Stimulated activated CD8-positive, alpha-beta memory T cell treated with anti-CD3 and anti-CD28 coated beads, Interleukin-7, amount 100 ng/mL, for 4 hours (primary cell): ENCODE results near the gene UBE2E1.
"Not testable (repeated sequence)": the region's sequence is repeated elsewhere in the genome, so short reads cannot be mapped to it uniquely, and the experiment has no call there.

Experiments
- DNase-seq, 2 donors: peaks; one replicate each; pipeline ENCODE4 v3.0.0-alpha.2; 2020; ENCODE audit warnings: low read depth in 2 of 2

The UBE2E1 gene

DNA sequence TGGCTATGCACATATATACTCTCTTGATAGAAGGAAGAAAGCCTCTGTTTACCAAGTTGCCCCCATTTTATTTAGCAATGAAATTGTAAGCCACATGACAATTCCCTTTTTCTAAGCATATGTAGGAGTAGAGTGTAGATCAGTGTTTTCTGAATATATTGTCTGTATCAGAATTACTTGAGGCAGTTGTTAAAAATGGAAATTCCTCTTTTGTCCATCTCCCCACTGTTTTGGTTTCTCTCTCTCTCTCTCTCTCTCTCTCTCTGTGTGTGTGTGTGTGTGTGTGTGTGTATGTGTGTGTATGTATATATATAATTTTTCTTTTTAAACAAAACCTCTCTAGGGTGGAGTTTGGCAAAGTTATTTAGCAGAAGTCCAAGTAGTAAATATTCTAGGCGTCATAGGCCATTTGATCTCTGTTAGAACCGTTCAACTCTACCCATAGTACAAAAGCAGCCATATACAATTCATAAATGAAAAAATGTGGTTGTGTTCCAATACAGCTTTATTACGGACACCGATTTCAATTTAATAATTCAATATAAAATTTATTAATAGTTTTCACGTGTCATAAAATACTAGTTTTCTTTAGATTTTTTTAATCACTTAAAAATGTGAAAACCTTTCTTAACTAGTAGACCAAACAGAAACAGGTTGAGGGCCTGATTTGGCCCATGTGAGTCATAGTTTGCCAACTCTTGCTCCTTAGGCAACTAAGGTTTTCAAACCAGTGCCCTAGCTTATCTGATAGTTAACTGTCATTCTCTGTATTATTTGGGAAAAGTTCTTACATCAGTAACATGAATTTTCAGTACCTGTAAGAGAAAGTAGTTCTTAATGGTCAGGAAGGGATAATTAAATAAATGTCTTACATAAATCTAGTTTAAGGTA lies 39.8 kb downstream of the UBE2E1 start:
- no peak for DNase-seq

DNA sequence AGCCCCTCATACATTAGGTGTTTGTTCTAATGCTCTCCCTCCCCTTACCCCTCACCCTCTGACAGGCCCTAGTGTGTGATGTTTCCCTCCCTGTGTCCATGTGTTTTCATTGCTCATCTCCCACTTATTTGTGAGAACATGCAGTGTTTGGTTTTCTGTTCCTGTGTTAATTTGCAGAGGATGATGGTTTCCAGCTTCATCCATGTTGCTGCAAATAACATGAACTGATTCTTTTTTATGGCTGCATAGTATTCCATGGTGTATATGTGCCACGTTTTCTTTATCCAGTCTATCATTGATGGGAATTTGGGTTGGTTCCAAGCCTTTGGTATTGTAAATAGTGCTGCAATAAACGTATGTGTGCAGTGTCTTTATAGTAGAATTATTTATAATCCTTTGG lies 43.7 kb downstream of the UBE2E1 start:
- DNase-seq, result not testable (repeated sequence)

- no peak for DNase-seq
Observed at GRCh38 chr3:23856286-23856685, 50.5 kb downstream of the UBE2E1 start.

- no peak for DNase-seq
Observed at GRCh38 chr3:23859012-23859743, 53.4 kb downstream of the UBE2E1 start.

DNA sequence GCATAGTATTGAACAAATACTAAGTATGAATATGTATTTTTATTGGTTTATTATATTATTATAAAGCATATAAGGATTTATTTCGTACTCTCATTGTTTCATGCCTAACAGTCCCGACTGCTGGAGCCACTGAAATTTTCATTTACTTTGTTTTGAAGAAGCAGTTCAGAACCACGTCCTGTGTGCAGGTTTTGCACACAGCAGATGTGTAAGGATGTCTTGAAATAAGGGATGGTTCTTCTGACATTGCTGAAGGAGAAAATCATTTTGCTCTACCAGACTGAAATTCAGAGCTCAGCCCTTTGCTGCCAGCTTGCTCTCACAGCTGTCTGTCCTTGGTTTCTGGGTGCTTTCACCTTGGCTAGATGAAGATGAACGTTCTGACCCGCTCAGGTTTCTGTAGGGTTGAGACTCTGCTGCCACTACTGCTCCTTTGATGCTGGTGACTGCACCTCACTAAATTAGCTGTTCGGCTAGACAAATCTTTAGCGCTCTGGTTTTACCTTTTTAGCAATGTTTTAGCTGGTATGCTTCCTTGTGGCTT lies 54.2 kb downstream of the UBE2E1 start:
- no peak for DNase-seq

GRCh38 chr3:23861689-23862088 lies 55.9 kb downstream of the UBE2E1 start:
- DNase-seq, result no peak

GRCh38 chr3:23863060-23863459 lies 57.3 kb downstream of the UBE2E1 start:
- DNase-seq, result no peak

GRCh38 chr3:23864931-23865330 lies 59.2 kb downstream of the UBE2E1 start:
- no peak for DNase-seq

DNA sequence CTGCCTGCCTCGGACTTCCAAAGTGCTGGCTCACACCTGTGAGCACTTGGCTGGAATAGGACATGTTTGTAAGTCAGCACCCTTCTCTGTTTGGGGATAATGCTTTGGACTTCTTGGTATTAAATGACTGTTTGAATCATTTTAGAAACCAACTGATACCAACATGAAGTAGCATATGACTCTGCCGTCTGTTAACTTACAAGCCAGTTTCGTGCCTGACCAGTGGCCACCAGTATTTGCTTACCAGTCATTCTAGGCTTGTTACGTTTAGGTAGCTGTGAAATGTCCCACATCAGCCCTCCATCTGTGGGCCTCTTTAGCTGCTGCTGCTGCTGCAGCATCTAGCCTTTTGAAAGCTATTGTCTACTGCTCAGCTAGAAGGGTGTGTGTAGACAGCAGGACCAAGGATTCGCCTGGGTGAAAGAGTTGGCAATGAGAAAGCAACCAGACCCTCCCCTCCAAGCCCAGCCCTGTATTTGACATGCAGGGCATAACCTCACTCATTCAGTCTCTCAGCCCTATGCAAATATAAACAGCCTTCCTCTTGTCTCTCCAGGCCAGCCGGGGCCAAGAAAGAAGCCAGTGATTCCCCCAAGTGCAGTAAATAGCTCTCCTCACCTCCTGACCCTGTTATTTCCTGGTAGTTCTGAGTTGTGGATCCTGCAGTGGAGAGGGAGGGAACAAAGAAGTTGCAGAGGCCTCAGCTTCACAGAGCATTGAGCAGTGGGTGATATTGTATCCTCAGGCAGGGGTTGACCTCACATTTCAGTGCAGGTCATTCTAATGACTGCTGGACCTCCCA lies 60.0 kb downstream of the UBE2E1 start:
- no peak for DNase-seq

DNA sequence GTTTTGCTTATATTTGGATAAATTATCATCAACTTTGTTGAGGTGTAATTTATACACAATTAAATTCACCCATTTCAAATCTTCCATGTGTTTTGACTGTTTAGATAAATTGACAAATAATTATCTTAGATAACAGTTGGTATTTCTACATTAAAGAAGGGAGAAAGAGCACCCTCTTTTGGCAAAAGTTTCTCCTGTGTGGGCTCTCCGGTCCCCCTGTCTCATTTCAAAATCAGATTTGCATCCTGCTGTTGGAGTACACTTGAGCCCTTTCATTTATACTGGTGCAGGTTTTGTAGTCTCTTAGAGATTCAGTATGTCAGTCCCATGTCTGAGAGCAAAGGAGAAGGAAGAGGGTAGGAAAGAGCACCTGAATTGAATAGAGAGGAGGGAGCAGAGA lies 61.6 kb downstream of the UBE2E1 start:
- DNase-seq, result no peak

DNA sequence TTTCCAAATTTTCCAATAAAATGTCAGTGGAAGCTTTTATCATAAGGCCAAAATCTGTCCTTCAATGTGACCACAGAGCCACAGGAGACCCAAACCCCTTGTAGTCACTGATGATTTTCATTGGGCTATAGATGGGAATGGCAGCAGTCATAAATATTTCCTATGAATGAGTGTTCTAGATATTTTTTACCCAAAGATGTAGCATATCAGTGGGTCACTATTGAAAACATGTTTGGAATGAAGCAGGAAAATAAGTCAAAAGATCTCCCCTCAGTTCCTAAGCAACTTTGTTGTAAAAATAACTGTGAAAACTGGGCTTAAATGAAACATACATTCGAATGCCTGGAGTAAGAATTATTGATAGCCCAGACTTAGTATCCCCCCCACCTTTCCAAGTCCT lies 62.1 kb downstream of the UBE2E1 start:
- DNase-seq, result no peak

GRCh38 chr3:23869977-23870662 lies 64.4 kb downstream of the UBE2E1 start:
- no peak for DNase-seq

GRCh38 chr3:23870663-23871043 lies 64.9 kb downstream of the UBE2E1 start:
- not testable (repeated sequence) for DNase-seq

- not testable (repeated sequence) for DNase-seq
Observed at GRCh38 chr3:23871361-23871760, 65.6 kb downstream of the UBE2E1 start.

DNA sequence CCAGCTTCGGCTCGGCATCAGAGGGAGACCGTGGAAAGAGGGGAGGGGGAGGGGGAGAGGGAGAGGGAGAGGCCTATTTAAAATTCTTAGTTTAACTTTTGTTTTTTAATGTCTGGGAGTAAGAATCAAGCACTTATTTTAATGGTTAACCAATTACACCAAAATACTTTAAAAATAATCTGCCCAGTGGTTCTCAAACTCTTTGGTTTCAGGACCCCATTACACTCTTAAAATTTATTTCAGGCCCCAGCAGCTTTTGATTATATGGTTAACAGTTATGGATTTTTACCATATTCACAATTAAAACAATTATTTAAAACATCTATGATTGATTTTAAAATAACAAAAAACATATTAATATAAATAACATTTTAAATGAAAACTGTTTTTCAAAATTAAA lies 66.6 kb downstream of the UBE2E1 start:
- DNase-seq, result no peak

DNA sequence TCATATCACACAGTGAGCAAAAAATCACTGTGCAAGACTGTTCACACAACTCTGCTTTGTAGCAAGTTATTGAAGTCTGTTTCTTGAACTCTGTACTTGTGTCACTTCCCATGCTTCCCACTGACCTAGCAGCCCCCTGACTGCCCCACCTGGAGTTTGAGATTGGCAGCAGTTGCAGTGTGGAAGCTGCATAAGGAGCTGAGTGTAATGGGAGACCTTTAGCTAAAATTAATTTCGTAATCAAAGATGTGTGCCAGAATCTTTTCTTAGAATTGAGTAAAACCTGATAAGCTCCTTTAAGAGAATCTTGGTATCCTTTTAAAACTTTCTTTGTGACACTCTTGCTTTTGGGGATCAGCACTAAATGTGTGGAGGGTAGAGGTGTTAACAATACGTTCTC lies 68.2 kb downstream of the UBE2E1 start:
- DNase-seq, result no peak

GRCh38 chr3:23874359-23875112 lies 68.8 kb downstream of the UBE2E1 start:
- DNase-seq, result no peak

DNA sequence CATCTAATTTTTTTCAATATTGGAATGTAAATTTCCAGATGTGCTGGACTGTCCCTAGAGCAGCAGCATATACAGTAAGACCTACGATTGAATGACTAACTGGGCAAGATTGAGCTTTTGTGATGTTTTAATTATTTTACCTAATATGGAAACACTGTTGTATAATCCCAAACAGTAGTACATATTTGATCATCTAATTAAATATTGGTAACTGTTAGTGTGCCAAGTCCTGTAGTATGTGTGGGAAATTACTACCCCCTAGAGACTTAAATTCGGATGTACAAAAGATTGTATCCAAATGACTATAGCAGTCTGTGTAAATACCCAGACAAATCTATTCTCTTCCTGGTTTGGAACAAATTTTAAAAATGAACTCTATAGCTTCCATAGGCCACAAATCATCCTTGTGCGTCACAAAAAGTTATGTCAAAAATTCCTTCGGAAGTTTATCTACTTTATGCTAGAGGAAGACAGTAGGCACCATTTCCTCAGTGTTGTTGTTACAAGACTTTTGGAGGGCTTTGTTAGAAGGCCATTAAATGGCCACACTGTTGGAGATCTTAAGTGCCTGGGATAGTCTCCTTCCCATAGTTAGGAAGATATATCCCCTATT lies 69.5 kb downstream of the UBE2E1 start:
- no peak for DNase-seq

GRCh38 chr3:23876923-23877322 lies 71.2 kb downstream of the UBE2E1 start:
- no peak for DNase-seq

DNA sequence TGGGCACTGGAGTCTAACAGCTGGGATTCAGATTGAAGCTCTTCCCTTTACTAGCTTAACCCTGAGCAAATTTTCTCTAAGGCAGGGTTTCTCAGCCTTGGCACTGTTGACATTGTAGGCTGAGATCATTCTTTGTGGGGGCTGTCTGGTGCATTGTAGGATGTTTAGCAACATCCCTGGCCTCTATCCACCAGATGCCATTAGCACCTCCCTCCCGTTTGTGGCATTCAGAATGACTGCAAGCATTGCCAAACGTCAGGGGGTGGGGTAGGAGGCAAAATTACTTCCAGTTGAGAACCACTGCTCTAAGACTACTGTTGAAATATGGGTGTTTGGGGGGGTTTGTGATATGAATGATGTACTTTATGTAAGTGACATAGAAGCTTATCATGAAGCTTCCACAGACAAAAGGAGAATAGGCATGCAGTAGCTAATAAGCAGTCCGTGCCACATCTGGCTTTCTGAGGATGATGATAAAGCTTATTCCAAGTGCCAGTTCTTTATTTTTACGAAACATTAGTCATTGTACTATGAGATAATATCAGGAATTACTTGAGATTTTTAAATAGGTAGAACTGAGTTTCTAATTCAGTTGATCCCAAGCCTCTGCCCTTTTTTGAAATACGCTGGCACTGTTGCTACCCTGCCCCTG lies 71.7 kb downstream of the UBE2E1 start:
- DNase-seq, result no peak
